Glutamatergic neuron (in vitro differentiated cells): Measurements from ENCODE around the gene ADPGK. TPM values are rescaled to one million over a fixed set of nuclear protein-coding genes. Genes with fewer than 3 reads are reported as not detected.
A peak's percentile ranks its signal among the peaks of the same experiment; 100 is the strongest.

ENCODE experiments used
- DNase-seq: peaks from one replicate; pipeline ENCODE4 v3.0.0; 2022
- H3K27ac Mint-ChIP-seq: one replicate; pipeline ENCODE4 v1.8.0; 2020; ENCODE audit warnings: mild to moderate bottlenecking, mixed read lengths, inconsistent platforms; ENCODE audit not compliant: unreplicated experiment
- H3K27me3 Mint-ChIP-seq: one replicate; pipeline ENCODE4 v1.8.0; 2020; ENCODE audit warnings: mild to moderate bottlenecking, moderate library complexity, mixed read lengths, inconsistent platforms; ENCODE audit not compliant: unreplicated experiment
- H3K36me3 Mint-ChIP-seq: one replicate; pipeline ENCODE4 v1.8.0; 2020; ENCODE audit warnings: mild to moderate bottlenecking, mixed read lengths, inconsistent platforms; ENCODE audit not compliant: unreplicated experiment
- H3K4me1 Mint-ChIP-seq: one replicate; pipeline ENCODE4 v1.8.0; 2020; ENCODE audit warnings: mild to moderate bottlenecking, low read depth, mixed read lengths, inconsistent platforms; ENCODE audit not compliant: unreplicated experiment
- H3K4me3 Mint-ChIP-seq: one replicate; pipeline ENCODE4 v1.8.0; 2020; ENCODE audit warnings: mild to moderate bottlenecking, mixed read lengths, inconsistent platforms; ENCODE audit not compliant: unreplicated experiment
- H3K9me3 Mint-ChIP-seq: one replicate; pipeline ENCODE4 v1.8.0; 2020; ENCODE audit warnings: mild to moderate bottlenecking, moderate library complexity, mixed read lengths, inconsistent platforms; ENCODE audit not compliant: unreplicated experiment
- total RNA-seq: library from RNA; stranded (reverse); fragmentation: NEBNext Ultra II Directional; extraction: Animal tissue kit (Norgen Biotek cat#: 25700); gene quantifications from one replicate; pipeline ENCODE4 v1.2.1, GENCODE V29; 2021; ENCODE audit not compliant: unreplicated experiment
- TF ChIP-seq, protein P1 (sequence below): fragments of 200-600 bp; sonication (generic); IDR thresholded peaks from one replicate; pipeline ENCODE4 v1.5.0; 2021; ENCODE audit not compliant: partially characterized antibody, unreplicated experiment

The ADPGK gene
- total RNA-seq, 1 donor from 2014 or later = 33.5 TPM

DNA sequence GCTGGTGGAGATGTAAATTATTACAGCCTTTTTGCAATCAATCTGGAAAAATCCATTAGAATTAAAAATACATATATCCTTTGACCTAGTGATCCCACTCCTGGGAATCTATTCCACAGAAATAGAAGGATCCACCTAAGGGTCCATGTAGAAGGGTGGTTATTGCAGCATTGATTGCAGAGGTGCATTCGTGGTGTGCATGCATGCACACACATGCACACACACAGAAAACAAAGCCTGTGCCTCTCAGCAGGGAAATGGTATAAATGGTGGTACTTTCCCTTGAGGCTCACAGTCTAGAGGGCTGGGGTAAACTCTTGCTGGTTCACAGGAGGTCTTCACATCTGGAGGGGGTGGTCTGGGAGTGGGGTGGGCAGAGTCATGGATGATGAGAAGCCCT is 19.4 kb upstream of the ADPGK start:
- H3K4me3 Mint-ChIP-seq = no peak overlapping the region
- DNase-seq = no peak
- H3K27ac Mint-ChIP-seq = no peak overlapping the region
- peaks cover 3% of the 10 kb centered on the region for H3K9me3 Mint-ChIP-seq
- H3K36me3 Mint-ChIP-seq = peaks cover under 1% of the 10 kb centered on the region
- no peaks in the 10 kb centered on the region for H3K27me3 Mint-ChIP-seq
- TF ChIP-seq, protein P1, sequence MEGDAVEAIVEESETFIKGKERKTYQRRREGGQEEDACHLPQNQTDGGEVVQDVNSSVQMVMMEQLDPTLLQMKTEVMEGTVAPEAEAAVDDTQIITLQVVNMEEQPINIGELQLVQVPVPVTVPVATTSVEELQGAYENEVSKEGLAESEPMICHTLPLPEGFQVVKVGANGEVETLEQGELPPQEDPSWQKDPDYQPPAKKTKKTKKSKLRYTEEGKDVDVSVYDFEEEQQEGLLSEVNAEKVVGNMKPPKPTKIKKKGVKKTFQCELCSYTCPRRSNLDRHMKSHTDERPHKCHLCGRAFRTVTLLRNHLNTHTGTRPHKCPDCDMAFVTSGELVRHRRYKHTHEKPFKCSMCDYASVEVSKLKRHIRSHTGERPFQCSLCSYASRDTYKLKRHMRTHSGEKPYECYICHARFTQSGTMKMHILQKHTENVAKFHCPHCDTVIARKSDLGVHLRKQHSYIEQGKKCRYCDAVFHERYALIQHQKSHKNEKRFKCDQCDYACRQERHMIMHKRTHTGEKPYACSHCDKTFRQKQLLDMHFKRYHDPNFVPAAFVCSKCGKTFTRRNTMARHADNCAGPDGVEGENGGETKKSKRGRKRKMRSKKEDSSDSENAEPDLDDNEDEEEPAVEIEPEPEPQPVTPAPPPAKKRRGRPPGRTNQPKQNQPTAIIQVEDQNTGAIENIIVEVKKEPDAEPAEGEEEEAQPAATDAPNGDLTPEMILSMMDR = no peak
- H3K4me1 Mint-ChIP-seq = peaks cover 11% of the 10 kb centered on the region

DNA sequence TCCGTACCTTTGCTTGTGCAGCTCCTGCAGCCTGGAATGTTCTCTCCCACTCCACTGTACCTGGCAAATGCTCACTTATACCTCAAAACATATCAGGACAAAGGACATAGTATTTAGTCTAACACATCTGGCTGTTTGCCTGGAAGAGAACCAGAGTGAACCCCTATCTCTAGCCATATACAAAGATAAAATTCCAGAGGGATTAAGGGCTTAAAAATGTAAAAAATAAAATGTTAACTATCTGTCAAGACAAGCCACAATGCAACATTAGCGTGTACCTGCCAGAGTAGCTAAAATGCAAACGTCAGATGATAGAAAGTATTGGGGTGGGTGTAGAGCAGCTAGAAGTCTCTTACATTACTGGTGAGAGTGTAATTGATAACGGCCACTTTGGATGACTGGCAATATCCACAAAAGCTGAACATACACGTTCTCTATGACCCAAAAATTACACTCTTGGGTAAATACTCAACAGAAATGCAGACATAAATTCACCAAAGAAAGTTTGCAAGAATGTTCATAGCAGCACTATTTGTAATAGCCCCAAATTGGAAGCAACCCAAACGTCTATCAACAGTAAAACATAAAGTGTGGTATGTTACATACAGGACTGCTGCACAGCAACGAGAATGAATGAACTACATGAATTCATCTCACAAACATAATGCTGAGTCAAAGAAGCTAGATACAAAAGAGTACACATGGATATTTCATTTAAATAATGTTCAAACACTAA is 18.2 kb upstream of the ADPGK start:
- no peaks in the 10 kb centered on the region for H3K36me3 Mint-ChIP-seq
- TF ChIP-seq, protein P1 = no peak
- no peak for DNase-seq
- no peak overlapping the region for H3K27ac Mint-ChIP-seq
- peaks cover 16% of the 10 kb centered on the region for H3K4me1 Mint-ChIP-seq
- peaks cover 3% of the 10 kb centered on the region for H3K9me3 Mint-ChIP-seq
- H3K27me3 Mint-ChIP-seq = no peaks in the 10 kb centered on the region
- no peak overlapping the region for H3K4me3 Mint-ChIP-seq

DNA sequence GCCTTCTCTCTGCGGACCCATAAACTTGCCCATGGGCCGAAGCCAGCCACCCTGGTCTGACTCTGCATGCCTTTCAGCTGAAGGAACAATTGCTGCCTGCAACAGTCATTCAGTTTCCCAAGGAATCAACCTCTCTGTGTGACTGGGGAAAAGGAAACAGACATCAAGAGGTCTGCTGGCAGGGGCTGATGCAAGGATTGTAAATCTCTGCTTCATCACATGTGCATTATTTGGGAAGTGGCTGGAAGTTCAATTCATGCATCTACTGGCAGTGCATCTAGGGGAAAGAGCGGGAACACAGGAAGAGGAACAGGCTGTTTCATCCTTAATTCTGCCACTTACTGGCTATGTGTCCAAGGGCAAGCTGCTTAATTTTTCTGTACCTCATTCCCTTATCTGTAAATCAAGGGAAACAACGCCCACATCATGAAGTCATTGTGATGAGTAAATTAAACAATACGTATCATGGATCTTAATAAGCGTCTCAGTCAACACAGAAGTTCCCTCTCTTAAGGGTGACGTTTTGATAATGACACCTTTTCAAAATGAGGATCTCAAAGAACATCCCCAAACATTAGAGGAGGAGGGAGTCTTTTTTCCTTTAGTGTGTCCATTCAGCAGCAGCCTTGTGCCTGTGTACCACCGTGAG is 17.4 kb upstream of the ADPGK start:
- TF ChIP-seq, protein P1 = no peak
- H3K4me3 Mint-ChIP-seq = no peak overlapping the region
- no peaks in the 10 kb centered on the region for H3K36me3 Mint-ChIP-seq
- no peak overlapping the region for H3K27ac Mint-ChIP-seq
- H3K9me3 Mint-ChIP-seq = peaks cover 5% of the 10 kb centered on the region
- peaks cover 16% of the 10 kb centered on the region for H3K4me1 Mint-ChIP-seq
- DNase-seq = no peak
- H3K27me3 Mint-ChIP-seq = no peaks in the 10 kb centered on the region

DNA sequence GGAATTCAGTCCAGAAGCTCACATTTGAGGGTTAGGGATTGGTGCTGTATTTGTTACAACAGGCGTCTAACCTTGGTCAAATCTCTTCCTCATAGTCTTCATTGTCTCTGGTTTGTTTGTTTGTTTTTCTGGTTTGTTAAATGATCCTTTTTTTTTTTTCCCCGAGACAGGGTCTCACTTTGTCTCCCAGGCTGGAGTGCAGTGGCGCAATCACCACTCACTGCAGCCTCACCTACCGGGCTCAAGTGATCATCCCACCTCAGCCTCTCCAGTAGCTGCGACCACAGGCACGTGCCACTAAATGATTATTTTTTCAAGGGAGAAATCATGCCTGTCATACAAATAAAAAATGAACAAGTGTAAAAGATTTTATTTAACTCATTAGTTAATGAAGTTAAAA is 14.3 kb upstream of the ADPGK start:
- Mint-ChIP-seq H3K36me3 (no peaks in the 10 kb centered on the region), H3K9me3 (peaks cover 3% of the 10 kb centered on the region), H3K4me1 (peaks cover 16% of the 10 kb centered on the region), H3K27me3 (no peaks in the 10 kb centered on the region), H3K27ac (peak overlapping the region; percentile 75), H3K4me3 (peak overlapping the region; percentile 78)
- TF ChIP-seq, protein P1 = no peak
- no peak for DNase-seq

DNA sequence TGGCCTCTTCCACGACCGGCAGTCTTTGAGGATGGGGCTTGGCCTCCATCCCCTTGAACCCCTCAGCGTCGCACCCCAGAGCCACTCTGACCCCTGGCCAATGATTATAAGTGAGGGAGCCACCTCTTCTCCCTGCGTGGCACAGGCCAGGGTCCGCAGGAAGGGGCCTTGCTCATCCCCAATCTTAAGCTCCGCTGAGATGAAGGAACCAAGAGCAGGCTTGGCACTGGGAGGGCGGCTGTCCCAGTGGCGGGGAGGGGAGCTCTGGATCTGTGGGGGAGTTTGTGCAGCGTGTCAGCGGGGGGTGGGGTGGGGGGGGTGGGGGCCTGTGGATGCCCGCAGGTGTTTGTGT is 13.8 kb upstream of the ADPGK start:
- peaks cover 3% of the 10 kb centered on the region for H3K9me3 Mint-ChIP-seq
- H3K4me3 Mint-ChIP-seq = peak overlapping the region; percentile 78
- no peaks in the 10 kb centered on the region for H3K36me3 Mint-ChIP-seq
- peaks cover 14% of the 10 kb centered on the region for H3K4me1 Mint-ChIP-seq
- TF ChIP-seq, protein P1 = no peak
- H3K27me3 Mint-ChIP-seq = no peaks in the 10 kb centered on the region
- no peak overlapping the region for H3K27ac Mint-ChIP-seq
- DNase-seq = no peak
